GM23338 (cell line): ENCODE results near the gene SMIM21. TPM values are rescaled to one million over a fixed set of nuclear protein-coding genes. Genes with fewer than 3 reads are reported as not detected.

ENCODE experiments used
- ATAC-seq: fragments of 200-7000 bp; cut with Tn5 transposase; 3 replicates; pipeline ENCODE4 v1.9.1; 2020
- DNase-seq: peaks from one replicate; pipeline ENCODE4 v3.0.0-alpha.2; 2015; ENCODE audit warnings: low spot score
- H2AFZ ChIP-seq: fragments of 200-600 bp; sonication (generic); 2 replicates; pipeline ENCODE4 v1.8.0; 2016; ENCODE audit warnings: antibody characterized with exemption, mild to moderate bottlenecking, moderate library complexity
- H3F3A ChIP-seq: fragments of 200-600 bp; sonication (generic); replicated peaks from 2 replicates; pipeline ENCODE4 v1.8.0; 2017; ENCODE audit warnings: antibody characterized with exemption, mixed run types, low read depth
- H3K27ac ChIP-seq: fragments of 200-600 bp; sonication (generic); 2 replicates; pipeline ENCODE4 v1.6.1; 2016; ENCODE audit warnings: low read depth
- H3K27me3 ChIP-seq: fragments of 200-600 bp; sonication (generic); 2 replicates; pipeline ENCODE4 v1.8.0; 2016; ENCODE audit warnings: mild to moderate bottlenecking, mixed run types, moderate library complexity; ENCODE audit not compliant: insufficient read depth
- H3K36me3 ChIP-seq: fragments of 200-600 bp; sonication (generic); 2 replicates; pipeline ENCODE4 v1.8.0; 2016; ENCODE audit warnings: mild to moderate bottlenecking; ENCODE audit not compliant: insufficient read depth
- H3K4me1 ChIP-seq: fragments of 200-600 bp; sonication (generic); 2 replicates; pipeline ENCODE4 v1.8.0; 2016; ENCODE audit warnings: mild to moderate bottlenecking, moderate library complexity; ENCODE audit not compliant: insufficient read depth
- H3K4me2 ChIP-seq: fragments of 200-600 bp; sonication (generic); 2 replicates; pipeline ENCODE4 v1.7.1; 2017; ENCODE audit warnings: mixed run types
- H3K4me3 ChIP-seq: fragments of 200-600 bp; sonication (generic); 2 replicates; pipeline ENCODE4 v1.6.1; 2016; ENCODE audit warnings: mixed run types
- H3K79me2 ChIP-seq: fragments of 200-600 bp; sonication (generic); replicated peaks from 2 replicates; pipeline ENCODE4 v1.8.0; 2017; ENCODE audit warnings: mild to moderate bottlenecking; ENCODE audit not compliant: insufficient read depth
- H3K9me2 ChIP-seq: fragments of 200-600 bp; sonication (generic); 2 replicates; pipeline ENCODE4 v1.8.0; 2017; ENCODE audit not compliant: insufficient read depth
- H4K20me1 ChIP-seq: fragments of 200-600 bp; sonication (generic); replicated peaks from 2 replicates; pipeline ENCODE4 v1.8.0; 2017; ENCODE audit warnings: mild to moderate bottlenecking; ENCODE audit not compliant: insufficient read depth
- H3K27ac Mint-ChIP-seq: 2 replicates; pipeline ENCODE4 v1.8.0; 2020; ENCODE audit warnings: inconsistent platforms, mild to moderate bottlenecking, moderate library complexity, mixed read lengths
- H3K27me3 Mint-ChIP-seq: 3 replicates; pipeline ENCODE4 v1.8.0; 2022; ENCODE audit warnings: low read depth, mild to moderate bottlenecking, moderate library complexity, mixed read lengths, inconsistent platforms; ENCODE audit not compliant: insufficient read depth, poor library complexity
- H3K36me3 Mint-ChIP-seq: 3 replicates; pipeline ENCODE4 v1.8.0; 2021; ENCODE audit warnings: low read depth, mild to moderate bottlenecking, inconsistent platforms, moderate library complexity, mixed read lengths
- H3K4me1 Mint-ChIP-seq: 3 replicates; pipeline ENCODE4 v1.8.0; 2020; ENCODE audit warnings: mild to moderate bottlenecking, inconsistent platforms, mixed read lengths
- H3K4me3 Mint-ChIP-seq: 3 replicates; pipeline ENCODE4 v1.8.0; 2021; ENCODE audit warnings: moderate library complexity, mild to moderate bottlenecking, inconsistent platforms, mixed read lengths
- H3K9me3 Mint-ChIP-seq: 3 replicates; pipeline ENCODE4 v1.8.0; 2020; ENCODE audit warnings: moderate library complexity, mild to moderate bottlenecking, inconsistent platforms, mixed read lengths
- EZH2 ChIP-seq: fragments of 200-600 bp; sonication (generic); IDR thresholded peaks from one replicate; pipeline ENCODE4 v1.8.0; 2017; ENCODE audit warnings: antibody characterized with exemption, mild to moderate bottlenecking, low read depth; ENCODE audit not compliant: unreplicated experiment
- REST ChIP-seq: IDR thresholded peaks from one replicate; pipeline ENCODE4 v1.6.1; 2018; ENCODE audit warnings: antibody characterized with exemption; ENCODE audit not compliant: unreplicated experiment
- ZNF114 ChIP-seq: fragments of 250-450 bp; sonication (Bioruptor Pico); IDR thresholded peaks from 2 replicates; pipeline ENCODE4 v1.5.0; 2020; ENCODE audit warnings: mild to moderate bottlenecking, moderate library complexity
- ZNF462 ChIP-seq: fragments of 250-450 bp; sonication (Bioruptor Pico); IDR thresholded peaks from 2 replicates; pipeline ENCODE4 v1.5.0; 2020; ENCODE audit warnings: mild to moderate bottlenecking, moderate library complexity
- polyA plus RNA-seq: library from polyadenylated mRNA; unstranded; fragments of >200 nt; fragmentation: Nextera tagmentation; extraction: Ambion mirVana; gene quantifications from 2 replicates; pipeline ENCODE4 v1.2.1, GENCODE V29; 2016
- total RNA-seq: library from RNA; depleted of rRNA; stranded (reverse); fragments of >200 nt; shearing (Covaris generic); gene quantifications from 2 replicates; pipeline ENCODE4 v1.2.3, GENCODE V29; 2014
- TF ChIP-seq, protein P1 (sequence below), 2 experiments: fragments of 200-600 bp in 1 of 2; sonication (generic) in 1 of 2; conservative IDR thresholded peaks; 2 replicates each; pipeline versions ENCODE4 v1.5.1 to v1.6.1; 2016 to 2017; ENCODE audit warnings: antibody characterized with exemption in 2 of 2, low read depth in 2 of 2, mild to moderate bottlenecking in 2 of 2, moderate library complexity in 1 of 2

Gene SMIM21
- total and polyA plus RNA-seq, 2 experiments from 2014 or later = not detected

- no peak for TF ChIP-seq REST
These were observed 11.4 kb upstream of the SMIM21 start (continued) for GRCh38 chr18:75438891-75439290.

GRCh38 chr18:75437979-75438378 is 10.5 kb upstream of the SMIM21 start:
- no peaks in the 10 kb centered on the region for H3K27me3 Mint-ChIP-seq
- no peak overlapping the region for H3K4me3 Mint-ChIP-seq
- Histone ChIP-seq H3K36me3 (no peaks in the 10 kb centered on the region), H3K4me2 (no peak overlapping the region), H3K79me2 (no peaks in the 10 kb centered on the region), H3K27me3 (no peaks in the 10 kb centered on the region), H4K20me1 (no peaks in the 10 kb centered on the region), H3K4me1 (peaks cover 5% of the 10 kb centered on the region; the same call in 1 of the 2 replicates), H2AFZ (no peak overlapping the region), H3K27ac (no peak overlapping the region), H3F3A (no peaks in the 10 kb centered on the region), H3K4me3 (no peak overlapping the region), H3K9me2 (no peaks in the 10 kb centered on the region)
- no peaks in the 10 kb centered on the region for H3K36me3 Mint-ChIP-seq
- no peak overlapping the region for H3K27ac Mint-ChIP-seq
- no peak for DNase-seq
- ATAC-seq = no peak
- TF ChIP-seq ZNF462 (no peak), EZH2 (no peak), ZNF114 (CRISPR knock-in tag) (no peak)
- TF ChIP-seq, protein P1, sequence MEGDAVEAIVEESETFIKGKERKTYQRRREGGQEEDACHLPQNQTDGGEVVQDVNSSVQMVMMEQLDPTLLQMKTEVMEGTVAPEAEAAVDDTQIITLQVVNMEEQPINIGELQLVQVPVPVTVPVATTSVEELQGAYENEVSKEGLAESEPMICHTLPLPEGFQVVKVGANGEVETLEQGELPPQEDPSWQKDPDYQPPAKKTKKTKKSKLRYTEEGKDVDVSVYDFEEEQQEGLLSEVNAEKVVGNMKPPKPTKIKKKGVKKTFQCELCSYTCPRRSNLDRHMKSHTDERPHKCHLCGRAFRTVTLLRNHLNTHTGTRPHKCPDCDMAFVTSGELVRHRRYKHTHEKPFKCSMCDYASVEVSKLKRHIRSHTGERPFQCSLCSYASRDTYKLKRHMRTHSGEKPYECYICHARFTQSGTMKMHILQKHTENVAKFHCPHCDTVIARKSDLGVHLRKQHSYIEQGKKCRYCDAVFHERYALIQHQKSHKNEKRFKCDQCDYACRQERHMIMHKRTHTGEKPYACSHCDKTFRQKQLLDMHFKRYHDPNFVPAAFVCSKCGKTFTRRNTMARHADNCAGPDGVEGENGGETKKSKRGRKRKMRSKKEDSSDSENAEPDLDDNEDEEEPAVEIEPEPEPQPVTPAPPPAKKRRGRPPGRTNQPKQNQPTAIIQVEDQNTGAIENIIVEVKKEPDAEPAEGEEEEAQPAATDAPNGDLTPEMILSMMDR (conservative IDR thresholded peaks at IDR 0.05; ENCODE audit: low read depth in 2 of 2) = no peak
- H3K4me1 Mint-ChIP-seq = peaks cover 16% of the 10 kb centered on the region
- no peaks in the 10 kb centered on the region for H3K9me3 Mint-ChIP-seq
